Fibroblast of peridontal ligament (primary cell): ENCODE measurements around the gene AASS.

Source experiments
- DNase-seq: peaks from one replicate; pipeline ENCODE4 v3.0.0-alpha.2; 2010; ENCODE audit errors: extremely low read depth

AASS gene

DNA sequence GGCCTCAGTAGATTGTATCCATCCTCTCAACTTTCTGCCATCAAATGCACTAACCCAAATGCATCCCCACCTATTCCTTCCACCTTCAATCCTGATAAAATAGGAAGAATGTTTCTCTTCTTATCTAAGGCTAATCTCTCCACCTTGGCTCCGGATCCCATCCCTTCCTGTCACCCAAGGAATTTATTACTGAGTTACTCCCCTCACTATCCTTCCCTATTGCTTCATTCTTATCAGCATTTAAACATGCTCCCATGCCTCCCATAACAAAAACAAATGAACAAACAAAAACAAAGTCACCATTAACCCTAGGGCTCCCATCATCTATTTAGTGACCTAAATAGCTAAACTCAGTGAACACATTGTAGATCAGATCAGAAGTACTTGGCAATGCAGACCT lies 25.3 kb downstream of the AASS start:
- DNase-seq, result no peak

DNA sequence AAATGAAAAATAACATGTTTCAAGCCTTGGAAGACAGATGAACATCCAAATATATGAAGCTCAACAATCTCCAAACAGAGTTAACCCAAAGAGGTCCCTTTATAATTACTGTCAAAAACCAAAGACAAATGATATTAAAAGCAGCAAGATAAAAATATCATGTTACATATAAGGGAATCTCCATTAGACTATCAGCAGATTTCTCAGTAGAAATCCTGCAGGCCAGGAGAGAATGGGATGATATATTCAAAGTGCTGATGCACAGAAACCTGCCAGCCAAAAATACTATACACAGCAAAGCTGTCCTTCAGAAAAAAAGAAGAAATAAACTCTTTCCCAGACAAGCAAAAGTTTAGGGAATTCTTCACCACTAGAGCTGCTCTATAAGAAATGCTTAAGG lies 41.0 kb downstream of the AASS start:
- no peak for DNase-seq

DNA sequence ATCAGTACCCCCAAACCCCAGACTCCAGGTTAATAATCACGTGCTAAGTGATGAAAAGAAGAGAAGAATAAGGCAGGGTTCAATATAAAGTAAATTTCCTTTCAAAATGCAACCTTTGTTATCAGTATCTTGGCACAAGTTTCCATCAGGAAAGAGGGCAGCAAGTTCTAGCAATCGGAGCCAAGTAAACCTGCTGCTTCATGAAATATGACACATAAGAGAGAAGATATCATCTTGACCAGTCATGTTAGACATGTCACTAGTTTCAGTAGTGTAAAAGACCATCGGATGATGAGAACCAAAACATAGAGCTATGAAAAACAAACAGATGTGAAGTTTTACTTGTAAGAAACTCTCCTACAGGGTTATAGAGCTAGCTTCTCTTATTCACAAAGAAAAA lies 44.0 kb downstream of the AASS start:
- DNase-seq, result no peak

DNA sequence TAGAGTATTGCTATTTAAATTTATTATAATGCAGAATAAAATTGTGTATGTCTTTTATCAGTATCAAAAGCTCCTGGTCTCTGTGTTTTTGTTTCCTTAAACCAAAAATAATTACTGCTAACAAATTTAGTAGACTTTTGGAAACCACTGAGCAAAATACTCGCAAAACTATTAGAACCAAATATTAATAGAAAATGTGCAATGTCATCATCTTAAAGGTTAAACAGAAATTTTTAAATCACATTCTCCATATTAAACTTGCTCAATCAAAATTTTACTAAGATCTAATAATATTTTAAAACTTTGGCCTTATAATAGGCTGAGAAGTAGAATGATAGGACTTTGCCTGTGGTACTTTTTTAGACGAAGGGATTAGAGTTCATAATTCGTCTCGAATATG lies 48.4 kb downstream of the AASS start:
- no peak for DNase-seq

DNA sequence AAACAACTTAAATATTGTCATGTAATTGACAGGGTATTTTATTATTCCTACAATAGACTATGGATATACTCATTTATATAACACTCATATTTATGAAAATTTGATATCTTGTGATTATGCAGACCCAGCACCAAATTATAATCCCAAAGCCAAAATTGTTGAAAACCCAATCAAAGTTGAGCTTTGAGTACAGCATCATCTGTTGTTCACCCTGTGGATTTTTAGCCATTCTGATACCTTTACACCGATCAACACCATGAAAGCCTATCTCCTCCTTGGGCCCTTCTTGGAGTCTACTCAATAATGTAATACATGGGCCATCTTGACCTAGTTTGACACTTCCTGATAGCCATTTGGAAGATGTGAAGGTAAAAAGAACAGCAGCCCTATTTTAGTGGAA lies 49.5 kb downstream of the AASS start:
- no peak for DNase-seq

DNA sequence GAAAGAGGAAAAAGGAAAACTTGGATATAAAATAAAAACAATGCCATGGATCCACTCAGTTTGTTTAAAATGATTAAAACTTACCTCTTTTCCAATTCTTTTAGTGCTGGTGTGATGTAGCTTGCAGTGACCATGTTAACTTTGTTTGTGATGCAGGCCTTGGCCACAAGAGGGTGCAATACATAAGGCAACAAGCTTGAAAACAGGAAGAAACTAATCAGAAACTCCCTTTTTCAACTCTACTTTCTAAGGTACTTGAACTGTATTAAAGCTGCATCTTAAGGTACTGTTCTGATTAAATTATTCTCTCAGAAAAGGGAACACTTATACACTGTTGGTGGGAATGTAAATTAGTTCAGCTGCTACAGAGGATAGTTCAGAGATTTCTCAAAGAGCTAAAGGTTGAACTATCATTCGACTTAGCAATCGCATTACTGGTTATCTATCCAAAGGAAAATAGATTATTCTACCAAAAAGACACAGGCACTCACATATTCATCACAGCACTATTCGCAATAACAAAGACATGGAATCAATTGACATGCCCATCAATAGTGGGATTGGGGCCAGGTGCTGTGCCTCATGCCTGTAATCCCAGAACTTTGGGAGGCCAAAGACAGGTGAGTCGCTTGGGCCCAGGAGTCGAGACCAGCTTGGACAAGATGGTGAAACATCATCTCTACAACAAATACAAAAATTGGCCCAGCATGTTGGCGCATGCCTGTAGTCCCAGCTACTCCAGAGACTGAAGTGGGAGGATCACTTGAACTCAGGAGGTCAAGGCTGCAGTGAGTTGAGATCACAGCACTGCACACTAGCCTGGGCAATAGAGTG lies 50.9 kb downstream of the AASS start:
- DNase-seq, result peak; percentile 86

DNA sequence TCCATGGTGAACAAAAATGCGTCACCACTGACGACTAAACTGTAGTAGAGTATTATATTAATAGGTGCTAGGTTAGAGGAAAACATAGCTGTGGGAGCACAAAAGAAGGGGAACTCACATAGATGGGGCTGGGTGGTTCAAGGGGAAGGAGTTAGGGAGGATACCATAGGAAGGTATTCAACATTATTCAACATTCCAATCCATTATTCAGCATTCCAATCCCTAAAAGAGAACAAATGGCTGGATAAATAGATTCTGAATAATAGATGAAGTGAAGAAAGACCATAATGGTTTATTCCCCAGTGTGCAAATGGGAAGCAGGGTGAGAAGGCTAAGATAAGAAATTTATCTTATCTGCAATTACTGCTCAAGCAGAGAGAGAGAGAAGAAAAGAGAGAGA lies 61.4 kb downstream of the AASS start:
- no peak for DNase-seq

DNA sequence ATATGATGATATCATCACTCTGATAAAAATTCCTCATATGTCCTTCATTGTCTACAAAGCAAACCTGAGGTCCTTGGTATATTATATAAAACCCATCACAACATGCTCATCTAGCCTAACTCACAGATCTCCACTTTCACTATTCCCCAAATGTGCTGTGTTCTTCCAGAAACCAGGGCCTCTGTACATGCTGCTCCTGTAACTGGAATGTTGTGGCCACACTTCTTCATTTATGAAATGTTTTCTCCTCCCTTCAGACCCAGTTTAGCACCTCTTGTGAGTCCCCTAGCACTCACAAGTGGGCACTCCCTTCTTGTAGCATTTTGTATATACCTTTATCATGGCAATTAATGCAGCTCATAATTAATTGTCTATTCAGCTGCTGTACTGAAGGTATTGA lies 61.9 kb downstream of the AASS start:
- DNase-seq, result no peak

DNA sequence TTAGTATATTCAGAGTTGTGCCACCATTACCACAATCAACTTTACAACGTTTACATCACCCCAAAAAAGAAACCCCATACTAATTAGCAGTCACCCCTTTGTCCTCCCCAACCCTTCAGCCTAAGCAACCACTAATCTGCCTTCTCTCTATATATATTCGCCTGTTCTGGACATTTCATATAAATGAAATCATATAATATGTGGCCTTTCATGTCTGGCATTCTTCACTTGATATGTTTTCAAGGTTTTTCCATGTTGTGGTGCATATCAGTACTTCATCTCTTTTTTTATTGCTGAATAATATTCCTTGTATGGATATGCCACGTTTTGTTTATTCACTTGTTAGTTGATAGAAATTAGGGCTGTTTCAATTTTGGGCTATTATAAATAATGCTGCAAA lies 70.4 kb downstream of the AASS start:
- DNase-seq, result no peak

DNA sequence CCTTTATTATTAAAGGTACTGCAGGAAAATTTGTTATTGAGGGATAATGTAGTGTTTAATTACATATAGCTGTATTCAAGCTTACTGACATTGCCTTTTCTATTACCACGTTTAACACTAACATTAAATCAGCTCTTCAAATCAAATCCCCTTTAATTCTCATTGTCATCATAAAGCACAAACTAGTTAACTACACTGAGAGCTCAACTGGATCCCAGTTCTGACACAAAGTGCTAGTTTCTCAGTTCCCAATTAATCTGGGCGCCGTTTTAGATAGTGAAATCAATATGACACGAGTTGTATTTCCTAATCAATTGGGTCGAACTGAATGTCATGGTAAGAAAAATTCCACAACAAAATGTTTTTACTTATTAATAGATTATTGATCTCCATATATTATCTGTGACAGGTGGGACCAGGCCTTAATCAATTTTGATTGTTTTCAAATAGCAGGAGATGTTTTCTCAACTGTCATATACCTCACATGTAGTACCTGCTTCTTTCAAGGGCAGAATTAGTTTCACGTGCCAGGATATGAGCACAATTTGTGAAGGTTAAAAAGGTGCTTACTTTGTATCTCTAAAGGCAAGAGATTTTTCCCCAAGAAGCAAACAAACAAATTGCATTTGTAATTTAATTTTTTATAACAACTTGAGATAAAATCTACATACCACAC lies 71.0 kb downstream of the AASS start:
- no peak for DNase-seq

DNA sequence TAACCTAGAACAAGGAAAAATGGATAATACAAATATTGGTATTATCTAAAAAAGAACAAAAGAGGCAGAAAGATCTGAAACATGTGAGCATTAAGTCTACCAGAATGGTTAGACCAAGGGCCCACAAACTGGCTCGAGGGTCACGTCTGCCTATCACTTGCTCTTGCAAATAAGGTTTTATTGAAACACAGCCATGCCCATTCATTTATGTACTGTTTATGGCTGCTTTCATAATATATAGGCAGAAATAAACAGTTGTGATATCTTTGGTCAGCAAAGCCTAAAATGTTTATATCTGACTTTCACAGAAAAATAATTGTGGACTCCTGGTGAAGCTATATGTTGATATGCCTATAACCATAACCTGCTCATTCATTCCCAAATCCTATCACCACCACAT lies 71.8 kb downstream of the AASS start:
- DNase-seq, result no peak

DNA sequence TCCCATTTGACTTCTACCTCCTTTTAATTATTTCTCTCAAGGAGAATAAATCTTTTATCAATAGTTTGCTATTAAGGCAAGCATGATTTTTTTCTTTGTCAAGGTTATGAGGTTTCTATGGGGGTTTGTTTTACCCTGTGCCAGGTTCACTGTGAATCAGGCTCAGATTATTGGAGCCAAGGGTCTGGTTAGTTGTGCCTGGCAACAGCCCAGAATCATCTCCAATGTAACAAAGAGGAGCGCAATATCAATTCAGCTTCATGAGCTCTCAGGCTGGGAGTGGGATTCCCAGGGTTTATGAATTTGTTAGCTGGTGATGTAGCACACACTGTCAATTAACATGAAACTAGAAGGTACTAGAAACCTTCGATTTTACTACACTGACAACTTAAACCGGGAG lies 73.2 kb downstream of the AASS start:
- DNase-seq, result no peak

DNA sequence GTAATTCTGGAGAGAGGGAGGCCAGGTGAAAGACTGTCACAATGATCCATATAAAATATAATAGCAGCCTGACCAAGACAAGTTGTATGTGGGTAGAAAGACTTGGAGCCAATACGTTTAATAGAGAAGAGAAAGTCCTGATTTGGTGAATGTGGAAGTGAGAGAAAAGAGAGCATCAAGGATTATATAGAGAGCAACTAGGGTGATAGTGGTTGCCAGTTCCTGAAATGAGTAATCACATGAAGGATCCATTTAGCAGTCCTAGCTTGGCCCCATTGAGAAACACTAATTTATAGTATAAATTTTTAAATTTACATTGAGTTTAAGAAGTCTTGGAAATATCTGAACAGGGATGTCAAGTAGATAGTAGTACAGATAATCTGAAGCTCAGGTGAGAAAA lies 74.0 kb downstream of the AASS start:
- no peak for DNase-seq

DNA sequence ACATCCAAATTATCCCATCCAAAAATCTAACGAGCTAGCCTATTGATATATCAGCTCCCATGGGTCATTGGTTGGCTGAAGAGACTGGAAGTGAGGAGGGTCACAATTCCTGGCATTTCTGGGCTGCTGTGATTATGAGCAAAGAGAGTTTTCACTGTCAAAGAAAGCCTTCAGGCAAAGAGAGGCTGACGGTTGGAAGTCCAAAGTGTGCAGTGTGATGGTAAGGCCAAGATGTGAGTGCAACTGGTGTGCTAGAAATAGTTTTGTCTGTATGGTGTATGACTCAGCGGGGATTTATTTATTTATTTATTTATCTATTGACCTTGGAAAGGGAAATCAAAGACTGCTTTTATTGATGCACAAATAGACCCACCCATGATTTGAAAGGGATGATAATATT lies 75.0 kb downstream of the AASS start:
- DNase-seq, result no peak

DNA sequence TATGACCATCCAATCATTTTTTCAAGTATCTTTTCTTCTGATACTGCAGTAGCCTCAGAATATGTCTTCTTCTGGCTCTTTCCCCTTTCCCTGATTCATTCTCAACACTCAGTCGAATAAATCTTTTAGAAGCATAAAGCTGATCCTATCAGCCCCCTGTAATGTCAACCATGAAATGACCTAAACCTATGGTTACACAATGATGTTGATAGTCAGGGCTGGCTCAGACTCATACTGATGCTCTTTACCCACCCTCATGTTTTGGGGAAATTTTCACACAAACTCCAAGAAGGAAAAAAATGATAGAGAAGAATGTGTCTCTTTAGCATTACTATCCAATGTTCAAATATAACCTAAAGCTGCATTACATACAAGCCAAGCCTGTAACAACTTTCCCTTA lies 76.0 kb downstream of the AASS start:
- DNase-seq, result no peak

DNA sequence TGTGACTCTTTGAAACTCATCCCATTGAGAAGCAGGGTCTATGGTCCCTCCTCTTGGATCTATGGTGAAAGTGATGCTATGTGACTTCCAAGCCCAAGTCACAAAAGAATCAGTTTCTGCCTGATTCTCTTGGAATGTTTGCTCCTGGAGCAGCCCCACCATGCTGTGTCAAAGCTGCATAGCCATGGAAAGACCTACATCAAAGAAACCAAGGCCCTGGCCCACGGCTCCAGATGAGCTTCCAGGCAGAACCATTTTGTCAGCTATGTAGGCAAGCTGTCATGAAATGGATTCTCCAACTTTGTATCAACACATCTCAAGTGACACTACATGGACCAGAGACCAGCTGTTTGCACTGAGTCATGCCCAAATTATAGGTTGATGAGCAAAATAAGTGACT lies 77.0 kb downstream of the AASS start:
- DNase-seq, result no peak

DNA sequence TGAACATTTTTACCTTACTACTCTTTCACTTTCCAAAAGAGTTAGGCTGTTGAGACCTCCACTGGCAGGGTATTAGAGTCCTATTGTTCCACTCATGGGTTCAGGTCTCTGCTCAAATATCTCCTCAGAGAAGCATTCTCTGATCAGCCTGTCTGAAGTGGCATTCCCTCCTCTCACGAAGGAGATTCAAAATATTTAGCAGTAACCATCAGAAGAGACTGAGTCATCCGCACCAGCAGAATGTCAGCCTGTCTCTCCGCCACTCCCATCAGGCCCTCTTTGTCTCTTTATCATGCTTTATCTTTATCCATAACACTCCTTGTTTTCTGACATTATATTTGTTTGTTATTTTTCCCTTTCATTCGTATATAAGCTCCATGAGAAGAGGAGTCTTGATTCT lies 79.1 kb downstream of the AASS start:
- DNase-seq, result no peak

DNA sequence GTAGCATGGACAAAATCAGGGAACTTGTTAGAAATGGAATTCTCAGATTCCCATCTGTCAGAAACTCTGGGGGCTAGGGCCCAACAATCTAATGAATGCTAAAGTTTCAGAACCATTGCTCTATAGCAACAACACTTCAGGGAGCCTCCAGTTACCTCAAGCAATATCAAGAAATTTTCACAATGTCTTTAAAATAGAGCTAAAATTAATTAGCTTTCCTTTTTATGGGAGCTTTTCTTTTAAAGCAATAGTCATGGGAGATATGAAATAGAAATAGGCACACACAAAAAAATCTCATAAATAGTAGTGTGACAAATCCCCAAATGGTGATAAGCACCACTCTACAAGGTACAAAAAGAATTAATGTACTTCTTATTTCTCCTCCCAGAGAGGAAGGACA lies 80.9 kb downstream of the AASS start:
- no peak for DNase-seq

DNA sequence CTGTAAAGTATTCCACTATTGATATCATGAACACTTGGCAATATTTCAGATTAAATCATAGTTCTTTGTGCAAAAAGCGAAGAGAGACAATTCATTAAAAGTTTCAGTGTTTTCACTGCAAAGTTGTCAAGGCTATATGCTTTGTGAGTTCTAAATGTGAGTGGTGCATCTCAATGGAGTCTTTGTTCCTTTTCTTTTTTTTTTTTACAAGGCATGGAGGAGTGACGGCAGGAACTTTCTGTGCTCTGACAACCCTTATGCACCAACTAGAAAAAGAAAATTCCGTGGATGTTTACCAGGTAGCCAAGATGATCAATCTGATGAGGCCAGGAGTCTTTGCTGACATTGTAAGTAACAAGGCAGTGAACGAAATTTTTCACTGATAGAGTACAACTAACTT lies 84.5 kb downstream of the AASS start:
- no peak for DNase-seq

DNA sequence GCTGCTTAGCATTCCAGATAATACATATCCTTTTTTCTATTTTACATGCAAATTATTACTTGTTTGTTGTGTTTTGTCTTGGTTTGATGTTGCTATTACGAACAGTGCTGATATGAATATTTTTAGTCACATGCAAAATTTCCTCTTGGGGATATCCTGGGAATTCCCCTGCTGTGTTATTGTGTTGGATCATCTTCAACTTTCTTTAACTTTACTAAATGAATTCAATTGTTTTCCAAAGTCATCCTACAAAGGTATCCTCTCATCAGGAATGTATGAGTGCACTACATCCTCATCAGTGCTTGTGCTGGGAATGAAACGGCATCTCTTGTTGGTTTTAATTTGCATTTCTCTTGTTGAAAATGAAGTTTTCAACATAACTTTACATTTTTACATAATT lies 87.1 kb downstream of the AASS start:
- no peak for DNase-seq

DNA sequence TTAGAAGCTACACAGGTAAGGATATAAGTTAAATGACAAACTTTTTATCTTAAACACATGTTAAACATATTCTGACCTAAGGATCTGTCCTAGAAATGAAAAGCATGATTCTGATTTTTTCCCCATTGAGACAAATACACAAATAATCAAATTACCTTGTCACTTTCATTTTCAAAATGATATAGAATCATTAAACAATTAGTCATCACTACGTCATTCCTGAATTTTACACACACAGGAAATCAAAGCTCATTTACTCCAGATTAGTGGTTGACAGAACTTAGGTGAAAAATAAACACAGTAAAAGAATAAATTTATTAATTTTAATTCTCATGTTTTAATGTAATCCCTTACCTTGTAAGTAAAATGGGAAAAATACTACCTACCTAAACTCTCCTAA lies 89.0 kb downstream of the AASS start:
- DNase-seq, result no peak

DNA sequence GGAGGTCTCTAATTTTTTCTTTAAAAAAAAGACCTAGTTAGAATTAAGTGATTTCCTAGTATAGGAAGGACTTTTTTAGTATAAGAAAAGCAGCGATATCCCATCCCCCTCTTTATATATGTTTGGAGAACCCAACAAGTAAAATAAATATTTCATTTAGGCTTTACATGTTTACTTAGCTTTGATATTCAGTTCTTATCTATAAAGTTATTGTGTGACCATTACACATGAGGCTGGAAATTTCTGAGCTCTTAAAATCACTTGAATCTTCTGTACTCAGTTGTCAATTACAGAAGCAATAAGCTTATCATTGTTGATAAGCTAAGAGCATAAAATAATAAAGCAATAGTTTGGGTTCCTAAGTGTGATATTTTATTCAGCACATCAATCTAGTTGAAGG lies 89.7 kb downstream of the AASS start:
- DNase-seq, result no peak

DNA sequence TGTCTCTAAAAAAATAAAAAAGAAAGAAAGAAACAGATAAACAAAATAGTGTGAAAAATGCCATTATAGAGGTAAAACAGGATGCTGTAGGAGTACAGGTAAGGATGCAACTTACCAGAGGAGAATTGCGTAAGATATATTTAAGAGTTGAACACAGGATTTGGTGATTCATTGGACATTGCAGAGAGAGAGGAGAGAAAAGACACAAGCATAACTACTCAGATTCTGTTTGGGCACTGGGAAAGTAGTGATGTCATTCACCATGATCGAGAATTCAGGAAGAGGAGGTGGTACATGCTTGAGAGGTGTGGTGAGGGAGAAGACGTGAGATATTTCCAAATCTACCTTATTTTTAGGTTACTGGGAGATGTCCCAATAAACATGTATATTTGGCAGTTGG lies 97.6 kb downstream of the AASS start:
- DNase-seq, result no peak

DNA sequence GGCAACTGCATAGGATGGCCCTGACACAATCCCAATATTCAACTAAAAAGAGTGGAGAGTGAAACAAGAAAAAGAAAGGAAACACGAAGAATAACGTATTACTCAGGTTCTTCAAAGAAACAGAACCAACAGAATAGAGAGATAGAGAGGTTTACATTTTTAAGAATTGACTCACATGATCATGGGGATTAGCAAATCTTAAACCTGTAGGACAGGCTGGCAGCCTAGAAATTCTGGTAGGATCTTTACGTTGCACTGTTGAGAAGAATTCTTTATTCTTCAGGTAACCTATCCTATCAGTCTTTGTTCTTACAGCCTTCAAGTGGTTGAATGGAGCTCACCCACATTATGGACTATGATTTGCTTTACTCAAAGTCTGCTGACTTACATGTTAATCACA lies 103.9 kb downstream of the AASS start:
- no peak for DNase-seq
